Esophagus squamous epithelium (tissue), 5 donors: ENCODE data around the gene CLTRN. TPM values are rescaled to one million over a fixed set of nuclear protein-coding genes. Genes with fewer than 3 reads are reported as not detected.
"Not testable (repeated sequence)": the region's sequence is repeated elsewhere in the genome, so short reads cannot be mapped to it uniquely, and the experiment has no call there.

ENCODE experiments used
- DNase-seq: peaks from one replicate; lab custom pipeline; 2025; lab: John Stamatoyannopoulos, UW
- H3K27ac ChIP-seq, 4 donors: fragments of 200-600 bp; sonication (generic); one replicate each; pipeline ENCODE4 v1.5.1; 2016 to 2019; ENCODE audit warnings: mild to moderate bottlenecking in 1 of 4
- H3K27me3 ChIP-seq, 4 donors: fragments of 200-600 bp; sonication (generic); 1 replicate in 3 of 4; 2 replicates in 1 of 4; pipeline versions ENCODE4 v1.5.1 to v1.6.0; 2017 to 2021; ENCODE audit warnings: antibody characterized with exemption in 1 of 4
- H3K36me3 ChIP-seq, 3 donors: fragments of 200-600 bp; sonication (generic); one replicate each; pipeline ENCODE4 v1.5.1; 2016 to 2019
- H3K4me1 ChIP-seq, 3 donors: fragments of 200-600 bp; sonication (generic); one replicate each; pipeline ENCODE4 v1.5.1; 2017 to 2019
- H3K4me3 ChIP-seq, 4 donors: fragments of 200-600 bp; sonication (generic); 1 replicate in 3 of 4; 2 replicates in 1 of 4; pipeline ENCODE4 v1.5.1; 2016 to 2019; ENCODE audit warnings: mild to moderate bottlenecking in 2 of 4, moderate library complexity in 1 of 4
- H3K9me3 ChIP-seq, 3 donors: fragments of 200-600 bp; sonication (generic); one replicate each; pipeline ENCODE4 v1.5.1; 2016 to 2019
- POLR2A ChIP-seq, 4 donors: fragments of 450-650 bp; IDR thresholded peaks; one replicate each; pipeline ENCODE4 v1.6.1; 2017; ENCODE audit warnings: antibody characterized with exemption in 4 of 4, mild to moderate bottlenecking in 4 of 4, moderate library complexity in 3 of 4
- WGBS, 2 donors: methylation state at CpG; one replicate each; pipeline ENCODE4 v1.1.5; 2018; 5-methylcytosine and 5-hydroxymethylcytosine counted together
- intact Hi-C: fragments of 100-400 bp; cut with DNase I; formaldehyde crosslinking; loops from one replicate; pipeline ENCODE4 v1.15.0; 2022
- total RNA-seq, 4 donors: library from RNA; depleted of rRNA; stranded (reverse); fragments of >200 nt; gene quantifications; one replicate each; pipeline ENCODE4 v1.1.0, GENCODE V29; 2016
- TF ChIP-seq, protein P1 (sequence below), 6 experiments: fragments of 450-650 bp in 4 of 6; fragments of 200-600 bp in 2 of 6; sonication (generic) in 2 of 6; IDR thresholded peaks; one replicate each; pipeline ENCODE4 v1.5.1; 2016 to 2019; ENCODE audit warnings: antibody characterized with exemption in 6 of 6, mild to moderate bottlenecking in 4 of 6, moderate library complexity in 4 of 6
- donor health status: DM: yes; HTN: yes; CAD: no.

The CLTRN gene
- total RNA-seq, 4 donors from 2014 or later, result 0.19 to 0.83 (median 0.22) TPM; not detected in 1

DNA sequence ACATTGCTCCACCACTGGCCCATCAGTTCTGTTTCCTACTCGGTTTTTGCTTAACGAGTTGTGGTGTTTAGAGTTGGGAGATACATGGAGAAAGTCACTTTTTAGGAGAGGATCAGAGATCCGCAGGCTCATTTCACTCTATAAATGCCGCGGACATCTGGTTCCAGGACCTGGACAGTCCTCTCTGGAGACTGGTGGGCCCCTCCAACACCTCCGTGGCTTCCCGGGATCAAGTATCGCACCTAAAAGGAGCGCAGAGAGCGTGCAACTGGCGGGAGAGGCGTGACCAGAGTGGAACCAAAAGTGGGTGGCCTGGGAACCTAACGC, 9.9 kb upstream of the CLTRN start:
- Histone ChIP-seq H3K36me3 (no peaks in the 10 kb centered on the region), H3K27me3 (no peaks in the 10 kb centered on the region), H3K4me3 (peak overlapping the region; percentile 52 to 93 (median 72)), H3K27ac (peak overlapping the region; percentile 92 to 99 (median 98)), H3K9me3 (no peaks in the 10 kb centered on the region), H3K4me1 (peaks cover 17 to 19% (median 19%) of the 10 kb centered on the region in 3 donors)
- DNase-seq, result no peak
- TF ChIP-seq POLR2A (IDR thresholded peaks at IDR 0.05), result no peak
- TF ChIP-seq, protein P1, sequence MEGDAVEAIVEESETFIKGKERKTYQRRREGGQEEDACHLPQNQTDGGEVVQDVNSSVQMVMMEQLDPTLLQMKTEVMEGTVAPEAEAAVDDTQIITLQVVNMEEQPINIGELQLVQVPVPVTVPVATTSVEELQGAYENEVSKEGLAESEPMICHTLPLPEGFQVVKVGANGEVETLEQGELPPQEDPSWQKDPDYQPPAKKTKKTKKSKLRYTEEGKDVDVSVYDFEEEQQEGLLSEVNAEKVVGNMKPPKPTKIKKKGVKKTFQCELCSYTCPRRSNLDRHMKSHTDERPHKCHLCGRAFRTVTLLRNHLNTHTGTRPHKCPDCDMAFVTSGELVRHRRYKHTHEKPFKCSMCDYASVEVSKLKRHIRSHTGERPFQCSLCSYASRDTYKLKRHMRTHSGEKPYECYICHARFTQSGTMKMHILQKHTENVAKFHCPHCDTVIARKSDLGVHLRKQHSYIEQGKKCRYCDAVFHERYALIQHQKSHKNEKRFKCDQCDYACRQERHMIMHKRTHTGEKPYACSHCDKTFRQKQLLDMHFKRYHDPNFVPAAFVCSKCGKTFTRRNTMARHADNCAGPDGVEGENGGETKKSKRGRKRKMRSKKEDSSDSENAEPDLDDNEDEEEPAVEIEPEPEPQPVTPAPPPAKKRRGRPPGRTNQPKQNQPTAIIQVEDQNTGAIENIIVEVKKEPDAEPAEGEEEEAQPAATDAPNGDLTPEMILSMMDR (IDR thresholded peaks at IDR 0.05), result no peak
- intact Hi-C loops, result no loop called here
- WGBS, 2 donors, result 0 to 3% methylated on average over 1 to 6 of the region's 13 CpGs

DNA sequence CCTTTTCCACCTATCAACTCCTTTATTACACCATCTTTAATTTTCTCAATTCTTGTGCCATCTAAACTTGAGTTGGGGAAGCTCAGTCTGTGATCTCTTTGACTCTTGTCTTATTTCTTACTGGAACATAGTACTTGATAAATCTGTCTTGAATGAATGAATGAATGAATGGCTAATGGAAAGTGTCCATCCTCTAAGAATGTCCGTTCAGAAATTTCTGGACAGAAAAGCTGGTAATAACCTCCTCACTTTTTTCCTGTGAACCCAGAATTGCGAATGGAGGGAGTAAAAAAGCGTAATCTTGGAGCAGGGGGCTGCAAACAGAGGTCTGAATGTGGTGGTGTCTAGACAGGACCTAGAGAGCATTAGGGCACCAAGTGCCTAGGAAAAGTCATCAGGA, 9.4 kb upstream of the CLTRN start:
- peak overlapping the region; percentile 92 to 99 (median 98) for H3K27ac ChIP-seq
- intact Hi-C loops, result no loop called here
- DNase-seq, result no peak
- peaks cover 17 to 19% (median 19%) of the 10 kb centered on the region in 3 donors for H3K4me1 ChIP-seq
- no peaks in the 10 kb centered on the region for H3K9me3 ChIP-seq
- no peaks in the 10 kb centered on the region for H3K27me3 ChIP-seq
- H3K36me3 ChIP-seq, result no peaks in the 10 kb centered on the region
- no peak for TF ChIP-seq POLR2A (IDR thresholded peaks at IDR 0.05)
- TF ChIP-seq, protein P1 (IDR thresholded peaks at IDR 0.05), result no peak
- H3K4me3 ChIP-seq, result peak overlapping the region; percentile 52 to 93 (median 72)
- WGBS, 2 donors, result 20 to 56% methylated on average over 1 to 3 of the region's 3 CpGs

DNA sequence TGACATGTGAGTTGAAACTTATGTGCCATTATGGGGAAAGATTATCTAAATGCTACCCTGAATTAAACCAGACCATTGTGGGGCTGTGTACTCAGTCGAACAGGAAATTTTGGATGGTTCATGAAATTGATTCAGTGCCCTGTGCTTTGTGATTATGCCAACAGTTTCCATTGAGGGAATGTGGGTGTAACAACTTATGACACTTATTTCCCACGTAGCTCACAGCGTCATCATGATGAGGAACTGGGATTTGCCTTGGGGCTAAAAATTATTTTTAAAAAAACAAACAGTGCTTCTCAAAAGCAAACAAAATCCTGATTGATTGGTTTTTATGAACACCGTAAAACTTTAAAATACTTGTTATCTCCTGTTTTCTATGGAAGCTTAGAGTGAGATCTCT, 8.3 kb upstream of the CLTRN start:
- Histone ChIP-seq H3K36me3 (no peaks in the 10 kb centered on the region), H3K4me1 (peaks cover 17 to 19% (median 19%) of the 10 kb centered on the region in 3 donors), H3K27ac (peak overlapping the region in 2 of 4 donors; percentile 48 to 99), H3K4me3 (no peak overlapping the region), H3K27me3 (peaks cover 0 to 5% (median 0%) of the 10 kb centered on the region in 4 donors), H3K9me3 (no peaks in the 10 kb centered on the region)
- intact Hi-C loops, result no loop called here
- WGBS, 2 donors, result 26 to 55% methylated on average over 4 of the region's 4 CpGs
- DNase-seq, result no peak
- TF ChIP-seq POLR2A (IDR thresholded peaks at IDR 0.05), result no peak
- TF ChIP-seq, protein P1 (IDR thresholded peaks at IDR 0.05), result no peak

DNA sequence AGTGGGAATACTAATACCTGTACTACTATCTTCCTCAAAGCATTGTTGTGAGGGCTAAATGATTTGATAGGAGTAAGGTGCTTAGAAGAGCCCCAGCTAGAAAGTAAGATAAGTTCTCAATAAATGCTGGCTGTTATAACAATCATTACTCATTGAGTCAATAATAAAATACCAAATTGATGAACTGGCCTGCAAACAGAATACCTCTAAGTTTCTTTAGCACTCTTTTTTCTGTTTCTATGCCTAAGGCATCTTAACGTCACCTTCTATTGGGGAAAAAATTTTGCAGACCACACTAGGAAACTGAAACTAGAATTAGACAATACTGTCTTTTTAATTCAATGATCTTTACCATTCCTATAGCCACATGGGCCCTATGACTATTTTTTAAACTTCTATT, 1.2 kb downstream of the CLTRN start:
- no peak for DNase-seq
- Histone ChIP-seq H3K27me3 (peaks cover 0 to 6% (median 0%) of the 10 kb centered on the region in 4 donors), H3K4me3 (no peak overlapping the region), H3K27ac (no peak overlapping the region), H3K4me1 (peaks cover 0 to 15% (median 0%) of the 10 kb centered on the region in 3 donors), H3K36me3 (no peaks in the 10 kb centered on the region), H3K9me3 (no peaks in the 10 kb centered on the region)
- intact Hi-C loops, result no loop called here
- TF ChIP-seq, protein P1 (IDR thresholded peaks at IDR 0.05), result no peak
- no peak for TF ChIP-seq POLR2A (IDR thresholded peaks at IDR 0.05)
- WGBS, 2 donors, result 48 to 54% methylated on average over 1 of the region's 1 CpG

DNA sequence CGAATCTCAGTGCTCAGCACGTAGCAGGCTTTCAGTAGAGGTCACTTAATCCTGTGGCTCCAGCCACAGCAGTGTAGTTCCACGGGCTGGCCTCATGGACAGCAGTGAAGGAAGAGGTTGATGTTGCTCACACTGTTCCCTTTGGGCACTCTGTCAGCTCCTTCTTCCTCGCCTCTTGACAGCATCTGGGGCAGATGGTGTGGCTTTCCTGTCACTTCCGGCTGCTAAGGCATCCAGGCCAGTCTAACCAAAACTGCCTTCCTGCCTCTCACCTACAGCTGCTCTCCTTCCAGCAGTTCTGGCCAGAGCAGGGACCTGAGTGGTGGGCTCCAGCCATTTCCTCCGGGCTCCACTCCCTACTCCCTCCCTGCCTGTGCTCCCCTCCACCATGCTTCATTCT, 9.8 kb downstream of the CLTRN start:
- H3K4me1 ChIP-seq, H3K4me3 ChIP-seq, intact Hi-C loops, DNase-seq, H3K36me3 ChIP-seq, H3K27me3 ChIP-seq, H3K9me3 ChIP-seq, H3K27ac ChIP-seq: not testable (repeated sequence)
- WGBS, 2 donors, result 60 to 89% methylated on average over 3 to 4 of the region's 6 CpGs

DNA sequence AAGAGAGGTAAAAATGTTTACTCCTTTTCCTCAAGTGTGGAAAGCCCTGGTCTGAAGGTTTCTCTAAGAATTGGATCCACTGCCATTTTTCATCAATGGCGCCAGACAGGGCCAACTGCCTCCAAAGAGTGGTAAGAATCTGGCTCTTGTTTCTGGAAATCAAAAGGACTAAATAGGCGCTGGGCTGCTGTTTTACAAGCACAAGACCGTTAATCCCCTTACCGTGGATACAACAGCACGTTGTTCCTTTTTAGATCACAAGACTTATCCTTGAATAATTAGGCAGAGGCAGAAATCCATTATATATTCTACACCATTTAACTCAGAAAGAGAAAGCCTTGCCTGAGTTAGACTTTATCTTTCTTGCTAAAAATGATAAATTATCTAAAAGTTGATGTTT, 10.6 kb downstream of the CLTRN start:
- H3K4me3 ChIP-seq, result no peak overlapping the region
- no peaks in the 10 kb centered on the region for H3K4me1 ChIP-seq
- DNase-seq, result no peak
- no peak overlapping the region for H3K27ac ChIP-seq
- no peaks in the 10 kb centered on the region for H3K36me3 ChIP-seq
- intact Hi-C loops, result no loop called here
- 65 to 79% methylated on average over 5 of the region's 5 CpGs for WGBS, 2 donors
- H3K9me3 ChIP-seq, result no peaks in the 10 kb centered on the region
- TF ChIP-seq, protein P1 (IDR thresholded peaks at IDR 0.05), result no peak
- no peaks in the 10 kb centered on the region for H3K27me3 ChIP-seq

DNA sequence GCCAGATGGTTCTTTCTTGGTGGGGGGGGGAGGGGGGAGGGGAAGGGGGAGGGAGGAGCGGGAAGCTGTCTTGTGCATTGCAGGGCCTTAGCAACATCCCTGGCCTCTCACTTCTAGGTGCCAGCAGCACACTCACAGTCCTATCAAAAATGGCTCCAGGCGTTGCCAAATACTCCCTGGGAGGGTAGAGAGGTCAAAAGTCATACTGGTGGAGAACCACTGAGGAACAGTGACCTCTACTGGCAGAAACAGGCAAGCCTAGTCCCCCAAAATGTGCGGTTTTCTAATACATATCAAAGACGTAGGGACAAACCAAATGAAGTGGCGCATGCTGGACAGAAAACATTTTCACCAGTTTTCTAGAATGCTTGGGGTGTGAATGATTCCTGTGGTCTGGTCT, 17.1 kb downstream of the CLTRN start:
- H3K4me3 ChIP-seq, H3K27ac ChIP-seq, H3K9me3 ChIP-seq, H3K4me1 ChIP-seq, H3K36me3 ChIP-seq, DNase-seq, H3K27me3 ChIP-seq, intact Hi-C loops: not testable (repeated sequence)
- no CpG with 5 or more reads among the region's 5 CpGs for WGBS, 2 donors
